GM18519 (cell line): ENCODE results near the gene SYT3.
A peak's percentile ranks its signal among the peaks of the same experiment; 100 is the strongest.
"Not testable (repeated sequence)": the region's sequence is repeated elsewhere in the genome, so short reads cannot be mapped to it uniquely, and the experiment has no call there.

ENCODE experiments used
- ATAC-seq: cut with Tn5 transposase; IDR thresholded peaks from one replicate; pipeline ENCODE4 v1.9.1; 2021; ENCODE audit warnings: mild to moderate bottlenecking, moderate library complexity; ENCODE audit not compliant: unreplicated experiment, low FRiP score

The SYT3 gene

DNA sequence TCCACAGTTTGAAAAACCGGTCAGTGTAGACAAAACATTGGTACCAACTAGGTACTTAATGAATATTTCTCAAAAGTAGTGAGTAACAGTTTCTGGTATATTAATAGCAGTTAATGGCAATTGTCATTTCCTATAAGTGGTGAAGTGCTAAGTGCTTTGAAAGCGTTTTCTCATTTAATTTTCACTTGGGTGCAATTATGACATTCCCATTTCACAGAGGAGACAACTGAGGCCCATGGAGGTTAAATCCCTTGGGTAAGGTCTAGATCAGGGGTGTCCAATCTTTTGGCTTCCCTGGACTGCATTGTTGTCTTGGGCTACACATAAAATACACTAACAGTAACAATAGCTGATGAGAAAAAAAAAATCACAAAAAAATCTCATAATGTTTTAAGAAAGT lies 687 bp upstream of the SYT3 start:
- ATAC-seq, result no peak

GRCh38 chr19:50638600-50638999 lies 1.1 kb downstream of the SYT3 start:
- no peak for ATAC-seq

DNA sequence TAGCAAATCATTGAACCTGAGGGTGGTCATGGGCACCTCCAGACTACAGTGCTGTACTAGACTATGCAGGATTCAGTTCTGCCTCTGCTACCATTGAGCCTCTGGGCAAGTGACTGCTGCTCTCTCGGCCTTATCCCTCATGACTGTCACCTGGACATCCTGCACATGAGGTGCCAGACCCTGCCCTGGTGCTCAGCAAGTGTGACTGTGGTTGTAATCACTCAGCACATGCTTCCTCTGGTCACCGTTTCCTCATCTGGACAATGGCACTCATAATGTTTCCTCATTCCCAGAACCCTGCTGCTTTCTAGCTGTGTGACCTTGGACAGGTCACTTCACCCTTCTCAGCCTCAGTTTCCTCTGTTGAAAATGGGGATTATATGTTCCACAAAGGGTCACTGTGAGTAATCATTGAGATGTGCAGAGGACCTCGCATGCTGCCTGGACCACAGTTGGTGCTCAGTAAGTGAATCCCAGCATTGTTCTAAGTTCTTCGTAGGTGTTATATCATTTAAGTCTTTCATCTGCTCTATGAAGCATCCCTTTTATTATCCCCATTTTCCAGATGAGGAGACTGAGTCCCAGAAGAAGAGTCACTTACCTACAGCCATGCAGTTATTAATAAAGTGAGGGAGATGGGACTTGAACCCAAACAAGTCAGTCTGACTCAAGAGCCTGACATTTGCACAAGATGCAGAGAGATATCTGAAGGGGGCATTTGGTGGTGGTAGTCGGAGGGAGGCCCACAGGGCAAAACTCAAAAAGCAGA lies 3.2 kb downstream of the SYT3 start:
- ATAC-seq, result no peak

- no peak for ATAC-seq
Measured at GRCh38 chr19:50633973-50634372, 5.7 kb downstream of the SYT3 start.

DNA sequence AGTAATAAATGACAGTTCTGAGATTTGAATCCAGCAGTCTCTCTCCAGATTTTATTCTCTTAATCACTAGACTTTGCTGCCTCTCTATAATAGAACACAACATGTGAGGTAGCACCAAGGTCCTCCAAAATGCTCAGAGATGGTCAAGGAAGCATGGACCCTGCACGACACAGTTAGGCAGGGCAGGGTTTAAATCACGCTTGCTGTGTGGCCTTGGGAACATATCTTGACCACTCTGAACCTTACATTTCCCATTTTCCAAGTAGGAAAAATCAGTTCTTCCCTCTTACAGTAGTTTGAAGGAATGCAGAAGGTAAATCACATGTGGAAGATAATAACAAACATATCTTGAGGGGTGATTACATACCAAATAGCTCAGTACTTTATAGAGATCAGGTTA lies 6.3 kb downstream of the SYT3 start:
- no peak for ATAC-seq

GRCh38 chr19:50632151-50632835 lies 7.4 kb downstream of the SYT3 start:
- ATAC-seq, result no peak

GRCh38 chr19:50629801-50630200 lies 9.9 kb downstream of the SYT3 start:
- no peak for ATAC-seq

GRCh38 chr19:50629194-50629593 lies 10.5 kb downstream of the SYT3 start:
- no peak for ATAC-seq

- ATAC-seq, result no peak
Measured at GRCh38 chr19:50628551-50628950, 11.1 kb downstream of the SYT3 start.

DNA sequence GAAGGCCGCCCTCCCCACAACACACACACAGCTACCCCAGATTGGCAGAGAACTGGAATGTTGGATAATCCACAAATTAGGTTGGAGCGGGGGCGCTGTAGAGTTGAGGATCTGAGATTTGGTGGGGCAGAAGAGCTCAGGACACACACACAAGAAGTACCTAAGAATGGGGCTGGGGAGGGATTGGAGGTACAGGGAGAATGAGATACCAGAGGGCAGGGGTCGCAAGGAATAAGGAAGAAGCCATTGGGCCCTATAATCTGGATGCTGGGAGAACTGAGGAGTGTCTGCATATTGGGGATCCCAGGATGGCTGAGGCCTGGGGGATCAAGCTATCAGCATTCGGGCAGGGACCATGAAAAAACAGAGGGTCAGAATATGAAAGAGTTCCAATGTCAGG lies 11.5 kb downstream of the SYT3 start:
- ATAC-seq, result no peak

DNA sequence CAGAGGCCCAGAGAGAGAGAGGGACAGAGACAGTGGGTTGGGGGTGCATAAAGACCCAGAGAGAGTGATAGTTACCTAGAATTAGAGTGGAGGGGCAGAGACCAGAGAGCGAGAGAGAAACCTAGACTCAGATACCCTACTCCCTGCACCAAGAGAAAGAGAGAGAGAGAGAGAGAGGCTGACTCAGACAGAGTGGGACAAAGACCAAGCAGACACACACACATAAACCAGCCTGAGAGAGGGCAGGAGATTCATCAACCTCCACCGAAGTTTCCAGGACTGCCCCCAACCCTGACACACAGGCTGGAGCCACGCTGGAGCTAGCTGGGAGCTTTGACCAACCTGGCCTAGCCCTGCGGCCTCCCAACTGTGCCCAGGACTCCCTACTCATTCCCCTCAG lies 12.9 kb downstream of the SYT3 start:
- ATAC-seq, result no peak

DNA sequence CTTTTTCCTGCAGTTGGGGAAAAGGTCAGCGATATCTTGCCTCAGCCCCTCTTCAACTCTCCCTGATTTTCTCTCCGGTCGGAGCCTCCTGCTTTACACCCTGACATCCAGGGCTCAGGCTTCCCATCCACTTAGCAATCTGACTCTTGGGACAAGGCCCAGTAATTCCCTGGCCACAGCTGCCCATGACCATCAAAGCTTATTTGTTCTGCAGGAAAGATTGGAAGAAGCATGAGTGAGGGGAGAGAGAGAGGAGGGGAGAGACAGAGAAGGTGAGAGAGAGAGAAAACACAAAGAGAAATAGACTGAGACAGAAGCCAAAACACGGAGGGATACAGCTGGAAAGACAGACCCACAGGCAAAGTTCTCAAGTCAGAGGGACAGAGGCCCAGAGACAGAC lies 13.7 kb downstream of the SYT3 start:
- no peak for ATAC-seq

GRCh38 chr19:50624949-50625600 lies 14.6 kb downstream of the SYT3 start:
- ATAC-seq, result no peak

DNA sequence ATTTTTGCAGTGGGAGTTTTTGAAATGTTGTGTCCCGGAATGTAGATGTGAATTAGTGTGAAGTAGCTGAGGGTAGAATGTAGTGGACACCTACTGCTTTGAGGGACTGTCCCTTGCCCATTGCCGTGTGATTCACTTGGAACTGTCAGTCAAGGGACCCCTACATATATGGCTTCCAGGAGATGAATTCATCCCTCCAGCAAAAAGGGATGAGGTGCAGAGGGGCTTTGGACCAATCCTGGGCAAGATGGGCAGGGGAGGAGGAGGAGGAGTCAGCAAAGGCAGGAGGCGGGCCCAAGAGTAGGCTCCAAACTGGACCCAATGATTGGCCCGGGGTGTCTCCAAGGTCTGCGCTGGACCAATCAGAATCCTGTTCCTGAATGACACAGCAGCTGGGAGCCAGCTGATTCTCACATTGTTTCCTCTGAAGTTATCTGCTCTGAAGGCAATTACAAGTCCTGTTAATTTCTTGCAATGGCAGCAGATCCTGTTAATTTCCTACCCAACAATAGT lies 19.2 kb downstream of the SYT3 start:
- not testable (repeated sequence) for ATAC-seq

- ATAC-seq, result not testable (repeated sequence)
Measured at GRCh38 chr19:50619184-50619583, 20.5 kb downstream of the SYT3 start.

DNA sequence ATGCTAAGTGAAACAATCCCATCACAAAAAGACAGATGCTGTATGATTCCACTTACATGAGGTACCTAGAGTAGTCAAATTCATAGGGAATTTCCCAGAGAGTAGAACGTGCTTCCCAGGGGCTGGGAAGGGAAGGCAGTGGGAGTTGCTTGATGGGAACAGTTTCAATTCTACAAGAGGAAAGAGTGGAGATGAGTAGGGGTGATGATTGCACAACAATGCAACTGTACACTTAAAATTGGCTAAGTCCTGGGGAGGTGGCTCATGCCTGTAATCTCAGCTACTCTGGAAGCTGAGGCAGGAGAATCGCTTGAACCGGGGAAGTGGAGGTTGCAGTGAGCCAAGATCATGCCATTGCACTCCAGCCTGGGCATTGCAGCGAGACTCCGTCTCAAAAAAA lies 21.3 kb downstream of the SYT3 start:
- ATAC-seq, result not testable (repeated sequence)

GRCh38 chr19:50612504-50613404 lies 26.9 kb downstream of the SYT3 start:
- not testable (repeated sequence) for ATAC-seq

- ATAC-seq, result peak; percentile 59
Measured at GRCh38 chr19:50607874-50608785, 31.6 kb downstream of the SYT3 start.

- ATAC-seq, result no peak
Measured at GRCh38 chr19:50607388-50607787, 32.3 kb downstream of the SYT3 start.
